IgD-negative memory B cell (primary cell): ENCODE data around the gene CCZ1B. TPM values are rescaled to one million over a fixed set of nuclear protein-coding genes. Genes with fewer than 3 reads are reported as not detected.
"Not testable (repeated sequence)": the region's sequence is repeated elsewhere in the genome, so short reads cannot be mapped to it uniquely, and the experiment has no call there.

Experiments used
- H3K27ac Mint-ChIP-seq, 3 donors: one replicate each; pipeline ENCODE4 v1.8.0; 2020 to 2022; ENCODE audit warnings: mild to moderate bottlenecking in 3 of 3, mixed read lengths in 3 of 3, moderate library complexity in 1 of 3
- H3K27me3 Mint-ChIP-seq: one replicate; pipeline ENCODE4 v1.8.0; 2021; ENCODE audit warnings: mixed read lengths
- H3K36me3 Mint-ChIP-seq: one replicate; pipeline ENCODE4 v1.8.0; 2020; ENCODE audit warnings: mild to moderate bottlenecking, mixed read lengths
- H3K4me1 Mint-ChIP-seq, 3 donors: one replicate each; pipeline ENCODE4 v1.8.0; 2020 to 2022; ENCODE audit warnings: mixed read lengths in 3 of 3, mild to moderate bottlenecking in 1 of 3
- H3K4me3 Mint-ChIP-seq, 4 donors: one replicate each; pipeline ENCODE4 v1.8.0; 2020 to 2022; ENCODE audit warnings: mild to moderate bottlenecking in 4 of 4, mixed read lengths in 4 of 4, moderate library complexity in 3 of 4
- H3K9me3 Mint-ChIP-seq, 3 donors: one replicate each; pipeline ENCODE4 v1.8.0; 2020 to 2021; ENCODE audit warnings: mixed read lengths in 3 of 3, mild to moderate bottlenecking in 1 of 3
- polyA plus RNA-seq: library from polyadenylated mRNA; unstranded; fragments of 300-500 nt; fragmentation: Illumina TruSeq; gene quantifications from one replicate; pipeline ENCODE4 v1.2.3, GENCODE V29; 2021

Gene CCZ1B
- polyA plus RNA-seq, 1 donor from 2014 or later = 37.5 TPM

GRCh38 chr7:6800331-6800730, 25.7 kb downstream of the CCZ1B start:
- not testable (repeated sequence) for H3K4me1 Mint-ChIP-seq, H3K4me3 Mint-ChIP-seq, H3K36me3 Mint-ChIP-seq, H3K9me3 Mint-ChIP-seq, H3K27me3 Mint-ChIP-seq, H3K27ac Mint-ChIP-seq

- not testable (repeated sequence) for H3K27ac Mint-ChIP-seq, H3K4me3 Mint-ChIP-seq, H3K4me1 Mint-ChIP-seq, H3K36me3 Mint-ChIP-seq, H3K27me3 Mint-ChIP-seq, H3K9me3 Mint-ChIP-seq
Observed at GRCh38 chr7:6799887-6800286, 26.2 kb downstream of the CCZ1B start.

- H3K27me3 Mint-ChIP-seq, H3K4me1 Mint-ChIP-seq, H3K4me3 Mint-ChIP-seq, H3K9me3 Mint-ChIP-seq, H3K27ac Mint-ChIP-seq, H3K36me3 Mint-ChIP-seq: not testable (repeated sequence)
Observed at GRCh38 chr7:6798047-6798446, 28.0 kb downstream of the CCZ1B start.

GRCh38 chr7:6797218-6797617, 28.9 kb downstream of the CCZ1B start:
- H3K4me3 Mint-ChIP-seq, H3K27ac Mint-ChIP-seq, H3K4me1 Mint-ChIP-seq, H3K36me3 Mint-ChIP-seq, H3K27me3 Mint-ChIP-seq, H3K9me3 Mint-ChIP-seq: not testable (repeated sequence)

- H3K4me1 Mint-ChIP-seq, H3K27me3 Mint-ChIP-seq, H3K4me3 Mint-ChIP-seq, H3K27ac Mint-ChIP-seq, H3K36me3 Mint-ChIP-seq, H3K9me3 Mint-ChIP-seq: not testable (repeated sequence)
Observed at GRCh38 chr7:6794276-6794675, 31.8 kb downstream of the CCZ1B start.

GRCh38 chr7:6792113-6792872, 33.8 kb downstream of the CCZ1B start:
- not testable (repeated sequence) for H3K4me3 Mint-ChIP-seq, H3K27me3 Mint-ChIP-seq, H3K9me3 Mint-ChIP-seq, H3K36me3 Mint-ChIP-seq, H3K27ac Mint-ChIP-seq, H3K4me1 Mint-ChIP-seq

GRCh38 chr7:6789353-6789752, 36.7 kb downstream of the CCZ1B start:
- H3K4me3 Mint-ChIP-seq, H3K9me3 Mint-ChIP-seq, H3K27me3 Mint-ChIP-seq, H3K27ac Mint-ChIP-seq, H3K4me1 Mint-ChIP-seq, H3K36me3 Mint-ChIP-seq: not testable (repeated sequence)

- H3K4me3 Mint-ChIP-seq, H3K9me3 Mint-ChIP-seq, H3K4me1 Mint-ChIP-seq, H3K36me3 Mint-ChIP-seq, H3K27me3 Mint-ChIP-seq: not testable (repeated sequence)
- H3K27ac Mint-ChIP-seq = peak overlapping the region in 1 of 3 donors; percentile 57
Observed at GRCh38 chr7:6781581-6781980, 44.5 kb downstream of the CCZ1B start.

GRCh38 chr7:6761186-6761585, 64.9 kb downstream of the CCZ1B start:
- H3K36me3 Mint-ChIP-seq, H3K4me1 Mint-ChIP-seq, H3K27ac Mint-ChIP-seq, H3K4me3 Mint-ChIP-seq, H3K9me3 Mint-ChIP-seq, H3K27me3 Mint-ChIP-seq: not testable (repeated sequence)

- H3K4me3 Mint-ChIP-seq, H3K36me3 Mint-ChIP-seq, H3K9me3 Mint-ChIP-seq, H3K4me1 Mint-ChIP-seq, H3K27ac Mint-ChIP-seq, H3K27me3 Mint-ChIP-seq: not testable (repeated sequence)
Observed at GRCh38 chr7:6753964-6754363, 72.1 kb downstream of the CCZ1B start, which contains the start of gene RSPH10B2. Gene RSPH10B2 (plus strand): TSS chr7:6754103. CDS start chr7:6757678, 3,575 bp downstream.

GRCh38 chr7:6750173-6750572, 75.9 kb downstream of the CCZ1B start:
- H3K4me1 Mint-ChIP-seq, H3K27me3 Mint-ChIP-seq, H3K9me3 Mint-ChIP-seq, H3K36me3 Mint-ChIP-seq, H3K27ac Mint-ChIP-seq, H3K4me3 Mint-ChIP-seq: not testable (repeated sequence)

- H3K27ac Mint-ChIP-seq = not testable (repeated sequence)
Observed at GRCh38 chr7:6749335-6749734, 76.7 kb downstream of the CCZ1B start.

More at GRCh38 chr7:6749335-6749734, 76.7 kb downstream of the CCZ1B start:
- H3K4me3 Mint-ChIP-seq, H3K4me1 Mint-ChIP-seq, H3K36me3 Mint-ChIP-seq, H3K27me3 Mint-ChIP-seq, H3K9me3 Mint-ChIP-seq: not testable (repeated sequence)

Other genes with a start within 250 kb of the CCZ1B start
- 71.7 TPM for gene ZDHHC4, start 248.8 kb downstream of the CCZ1B start, polyA plus RNA-seq
- gene INTS15, start 236.3 kb downstream of the CCZ1B start, polyA plus RNA-seq = 41.3 TPM
- 1.5 TPM for gene ZNF853, start 210.7 kb downstream of the CCZ1B start, polyA plus RNA-seq
- 2.1 TPM for gene ZNF316, start 189.0 kb downstream of the CCZ1B start, polyA plus RNA-seq
- gene ZNF12, start 119.3 kb downstream of the CCZ1B start, polyA plus RNA-seq = 27.8 TPM
- not detected for gene RSPH10B2, start 72.2 kb downstream of the CCZ1B start, polyA plus RNA-seq